Ishikawa (cell line): ENCODE data around the gene MED31.

Experiments
- CEBPB ChIP-seq: IDR thresholded peaks from 2 replicates; pipeline ENCODE4 v1.6.1; 2012
- CREB1 ChIP-seq: IDR thresholded peaks from 2 replicates; pipeline ENCODE4 v1.6.1; 2012; ENCODE audit warnings: low read depth
- EGR1 ChIP-seq: IDR thresholded peaks from 2 replicates; pipeline ENCODE4 v1.6.1; 2012
- EP300 ChIP-seq: IDR thresholded peaks from 2 replicates; pipeline ENCODE4 v1.6.1; 2012; ENCODE audit warnings: borderline replicate concordance
- FOXM1 ChIP-seq: IDR thresholded peaks from 2 replicates; pipeline ENCODE4 v1.6.1; 2012; ENCODE audit warnings: low read depth, borderline replicate concordance
- NFIC ChIP-seq: IDR thresholded peaks from 2 replicates; pipeline ENCODE4 v1.6.1; 2012
- RAD21 ChIP-seq: IDR thresholded peaks from 2 replicates; pipeline ENCODE4 v1.6.1; 2012; ENCODE audit warnings: low read depth
- TAF1 ChIP-seq: IDR thresholded peaks from 2 replicates; pipeline ENCODE4 v1.6.1; 2012; ENCODE audit warnings: low read depth, mild to moderate bottlenecking
- TEAD4 ChIP-seq: IDR thresholded peaks from 2 replicates; pipeline ENCODE4 v1.6.1; 2012
- YY1 ChIP-seq: IDR thresholded peaks from 2 replicates; pipeline ENCODE4 v1.6.1; 2012; ENCODE audit warnings: low read depth
- ZBTB7A ChIP-seq: IDR thresholded peaks from 2 replicates; pipeline ENCODE4 v1.6.1; 2012; ENCODE audit warnings: low read depth
- TF ChIP-seq, protein P1 (sequence below): IDR thresholded peaks from 2 replicates; pipeline ENCODE4 v1.6.1; 2012
- TF ChIP-seq, protein P2 (sequence below): IDR thresholded peaks from 2 replicates; pipeline ENCODE4 v1.6.1; 2012; ENCODE audit warnings: low read depth, mild to moderate bottlenecking
- TF ChIP-seq, protein P3 (sequence below): IDR thresholded peaks from 2 replicates; pipeline ENCODE4 v1.6.1; 2012

DNA sequence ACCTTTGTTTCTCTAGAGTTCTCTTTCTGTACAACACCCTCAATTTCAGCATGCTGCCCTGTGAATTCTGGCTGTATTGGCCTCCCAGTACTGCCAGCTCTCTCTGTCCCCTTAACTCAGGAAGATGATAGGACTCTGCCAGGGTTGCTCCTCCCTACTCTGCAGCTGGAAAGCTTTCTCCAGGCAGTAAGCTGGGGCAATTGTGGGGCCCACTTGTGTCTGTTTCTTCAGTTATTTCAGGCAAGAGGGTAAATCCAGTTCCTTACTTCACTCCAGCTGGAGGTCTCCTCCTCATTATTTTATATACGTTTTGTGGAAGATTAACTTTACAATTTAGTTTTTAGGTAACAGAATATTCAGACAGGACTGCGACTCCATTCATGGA is 10.1 kb upstream of the MED31 start:
- TF ChIP-seq TAF1 (no peak), TEAD4 (no peak), YY1 (no peak), EGR1 (no peak), EP300 (no peak), CREB1 (no peak), FOXM1 (no peak), RAD21 (no peak), CEBPB (no peak), ZBTB7A (no peak), NFIC (no peak)
- TF ChIP-seq, protein P1, sequence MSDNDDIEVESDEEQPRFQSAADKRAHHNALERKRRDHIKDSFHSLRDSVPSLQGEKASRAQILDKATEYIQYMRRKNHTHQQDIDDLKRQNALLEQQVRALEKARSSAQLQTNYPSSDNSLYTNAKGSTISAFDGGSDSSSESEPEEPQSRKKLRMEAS, result no peak
- TF ChIP-seq, protein P2, sequence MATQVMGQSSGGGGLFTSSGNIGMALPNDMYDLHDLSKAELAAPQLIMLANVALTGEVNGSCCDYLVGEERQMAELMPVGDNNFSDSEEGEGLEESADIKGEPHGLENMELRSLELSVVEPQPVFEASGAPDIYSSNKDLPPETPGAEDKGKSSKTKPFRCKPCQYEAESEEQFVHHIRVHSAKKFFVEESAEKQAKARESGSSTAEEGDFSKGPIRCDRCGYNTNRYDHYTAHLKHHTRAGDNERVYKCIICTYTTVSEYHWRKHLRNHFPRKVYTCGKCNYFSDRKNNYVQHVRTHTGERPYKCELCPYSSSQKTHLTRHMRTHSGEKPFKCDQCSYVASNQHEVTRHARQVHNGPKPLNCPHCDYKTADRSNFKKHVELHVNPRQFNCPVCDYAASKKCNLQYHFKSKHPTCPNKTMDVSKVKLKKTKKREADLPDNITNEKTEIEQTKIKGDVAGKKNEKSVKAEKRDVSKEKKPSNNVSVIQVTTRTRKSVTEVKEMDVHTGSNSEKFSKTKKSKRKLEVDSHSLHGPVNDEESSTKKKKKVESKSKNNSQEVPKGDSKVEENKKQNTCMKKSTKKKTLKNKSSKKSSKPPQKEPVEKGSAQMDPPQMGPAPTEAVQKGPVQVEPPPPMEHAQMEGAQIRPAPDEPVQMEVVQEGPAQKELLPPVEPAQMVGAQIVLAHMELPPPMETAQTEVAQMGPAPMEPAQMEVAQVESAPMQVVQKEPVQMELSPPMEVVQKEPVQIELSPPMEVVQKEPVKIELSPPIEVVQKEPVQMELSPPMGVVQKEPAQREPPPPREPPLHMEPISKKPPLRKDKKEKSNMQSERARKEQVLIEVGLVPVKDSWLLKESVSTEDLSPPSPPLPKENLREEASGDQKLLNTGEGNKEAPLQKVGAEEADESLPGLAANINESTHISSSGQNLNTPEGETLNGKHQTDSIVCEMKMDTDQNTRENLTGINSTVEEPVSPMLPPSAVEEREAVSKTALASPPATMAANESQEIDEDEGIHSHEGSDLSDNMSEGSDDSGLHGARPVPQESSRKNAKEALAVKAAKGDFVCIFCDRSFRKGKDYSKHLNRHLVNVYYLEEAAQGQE, result no peak
- TF ChIP-seq, protein P3, sequence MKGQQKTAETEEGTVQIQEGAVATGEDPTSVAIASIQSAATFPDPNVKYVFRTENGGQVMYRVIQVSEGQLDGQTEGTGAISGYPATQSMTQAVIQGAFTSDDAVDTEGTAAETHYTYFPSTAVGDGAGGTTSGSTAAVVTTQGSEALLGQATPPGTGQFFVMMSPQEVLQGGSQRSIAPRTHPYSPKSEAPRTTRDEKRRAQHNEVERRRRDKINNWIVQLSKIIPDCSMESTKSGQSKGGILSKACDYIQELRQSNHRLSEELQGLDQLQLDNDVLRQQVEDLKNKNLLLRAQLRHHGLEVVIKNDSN, result no peak
